ENCODE measurements around the gene RASL10A.
A peak's percentile ranks its signal among the peaks of the same experiment; 100 is the strongest.
"Not testable (repeated sequence)": the region's sequence is repeated elsewhere in the genome, so short reads cannot be mapped to it uniquely, and the experiment has no call there.

The RASL10A gene, protein sequence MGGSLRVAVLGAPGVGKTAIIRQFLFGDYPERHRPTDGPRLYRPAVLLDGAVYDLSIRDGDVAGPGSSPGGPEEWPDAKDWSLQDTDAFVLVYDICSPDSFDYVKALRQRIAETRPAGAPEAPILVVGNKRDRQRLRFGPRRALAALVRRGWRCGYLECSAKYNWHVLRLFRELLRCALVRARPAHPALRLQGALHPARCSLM

DNA sequence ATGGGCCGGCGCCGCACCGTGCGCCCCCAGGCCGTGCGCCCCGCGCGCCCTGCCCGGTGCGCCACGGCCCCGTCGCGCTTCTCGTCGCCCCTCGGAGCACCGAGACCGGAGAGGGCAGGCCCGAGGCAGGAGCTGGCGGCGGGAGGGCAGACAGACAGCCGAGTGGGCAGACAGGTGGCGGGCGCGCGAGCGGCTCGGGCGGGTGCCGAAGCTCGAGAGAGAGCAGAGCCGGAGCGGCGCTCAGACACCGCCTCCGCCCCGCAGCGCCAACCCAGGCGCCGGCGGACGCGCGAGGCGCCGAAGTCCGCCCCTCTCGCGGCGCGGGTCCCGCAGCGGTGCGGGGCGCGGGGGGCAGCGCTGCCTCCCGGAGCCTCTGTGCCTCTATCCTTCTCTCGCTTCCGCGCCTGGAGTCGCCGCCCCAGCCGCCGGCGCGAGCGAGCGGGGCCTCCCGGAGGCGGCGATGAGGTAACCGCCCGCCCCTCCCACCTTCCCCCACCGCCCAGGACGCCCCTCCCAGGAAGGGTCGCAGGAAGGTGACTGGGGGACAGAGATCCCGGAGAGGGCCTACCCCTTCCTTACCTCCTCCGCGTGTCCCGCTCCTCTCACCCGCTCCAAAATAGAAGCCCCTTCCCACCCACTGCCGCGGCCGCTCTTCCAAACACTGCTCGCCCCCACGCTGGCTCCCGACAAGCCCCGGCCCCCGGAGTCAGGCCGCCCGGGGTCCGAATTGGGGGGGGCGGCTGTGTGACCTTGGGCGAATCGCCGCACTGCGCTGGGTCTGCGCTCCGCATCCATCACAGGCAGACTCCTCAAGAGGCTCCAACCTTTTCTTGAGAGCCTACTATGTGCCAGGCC lies at the start of gene RASL10A:
RASL10A (minus strand) TSS at position 412 of the 855 bp plus-strand sequence. CDS start 451 bp downstream, outside the sequence.
- no peak for DNase-seq

DNA sequence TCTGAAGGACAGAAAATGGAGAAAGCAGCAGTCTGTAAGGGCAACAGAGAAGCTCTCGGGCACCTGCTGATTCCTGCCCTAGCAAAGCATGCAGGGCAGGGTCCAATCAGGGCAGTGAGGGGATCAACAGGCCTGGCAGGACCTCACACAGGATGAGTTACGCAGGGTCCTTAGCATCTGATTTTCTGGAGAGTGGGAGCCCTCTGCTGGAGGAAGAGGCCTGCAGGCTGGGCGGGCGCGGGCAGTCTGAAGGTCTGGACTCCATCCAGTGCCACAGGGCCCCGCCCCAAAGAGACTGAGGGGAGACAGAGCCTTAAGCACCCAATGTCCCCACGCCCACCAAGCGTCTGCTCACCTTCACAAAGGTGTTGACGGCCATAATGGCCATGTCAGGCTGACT lies 44.0 kb upstream of the RASL10A start:
- no peak for DNase-seq

DNA sequence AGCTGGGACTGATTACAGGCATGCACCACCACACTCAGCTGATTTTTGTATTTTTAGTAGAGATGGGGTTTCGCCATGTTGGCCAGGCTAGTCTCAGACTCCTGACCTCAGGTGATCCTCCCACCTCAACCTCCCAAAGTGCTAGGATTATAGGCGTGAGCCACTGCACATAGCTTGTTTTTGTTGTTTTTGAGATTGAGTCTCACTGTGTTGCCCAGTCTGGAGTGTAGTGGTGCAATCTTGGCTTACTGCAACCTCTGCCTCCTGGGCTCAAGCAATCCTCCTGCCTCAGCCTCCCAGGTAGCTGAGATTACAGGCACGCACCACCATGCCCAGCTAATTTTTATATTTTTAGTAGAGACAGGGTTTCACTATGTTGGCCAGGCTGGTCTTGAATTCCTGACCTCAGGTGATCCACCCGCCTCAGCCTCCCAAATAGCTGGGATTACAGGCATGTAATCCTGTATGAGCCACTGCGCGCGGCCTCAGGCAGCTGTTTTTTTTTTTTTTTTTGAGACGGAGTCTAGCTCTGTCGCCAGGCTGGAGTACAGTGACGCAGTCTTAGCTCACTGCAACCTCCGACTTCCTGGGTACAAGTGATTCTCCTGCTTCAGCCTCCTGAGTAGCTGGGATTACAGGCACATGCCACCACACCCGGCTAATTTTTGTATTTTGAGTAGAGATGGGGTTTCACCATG lies 41.8 kb upstream of the RASL10A start:
- not testable (repeated sequence) for DNase-seq

DNA sequence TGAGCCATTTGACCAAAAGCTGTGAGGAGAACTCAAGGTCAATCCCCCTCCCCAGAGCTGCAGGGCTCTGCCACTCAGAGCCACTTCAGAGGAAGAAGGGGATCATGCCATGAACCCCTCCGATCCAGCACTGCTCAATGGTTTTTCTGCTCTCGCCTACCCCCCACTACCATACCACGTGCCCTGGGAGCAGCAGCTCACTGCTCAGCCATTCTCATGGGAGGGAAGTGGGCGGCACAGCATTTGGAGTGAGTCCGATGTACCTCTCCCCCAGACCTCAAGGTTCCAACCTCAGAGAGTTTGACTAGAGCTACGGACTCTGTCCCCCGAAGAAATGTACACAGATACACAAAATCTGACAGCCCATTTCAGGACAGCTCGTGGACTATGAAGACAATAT lies 38.4 kb upstream of the RASL10A start:
- DNase-seq, result no peak

DNA sequence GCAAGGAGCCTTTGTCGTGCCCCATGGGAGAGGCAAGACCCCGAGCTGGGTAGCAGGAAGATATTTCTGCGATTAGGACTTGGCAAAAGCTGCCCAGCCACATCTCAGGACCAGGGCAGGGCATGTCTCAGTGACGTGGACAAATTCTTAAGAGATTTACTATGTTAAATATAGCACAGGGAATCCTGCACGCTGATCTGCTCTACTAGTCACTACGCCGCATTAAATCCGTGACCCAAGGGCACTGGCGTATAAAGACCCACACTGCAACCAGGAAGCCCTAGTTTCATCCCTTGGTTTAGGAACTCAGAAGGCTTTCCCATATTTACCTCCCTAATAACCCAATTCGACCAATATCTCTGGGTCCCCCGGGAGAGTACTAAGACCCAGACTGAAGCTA lies 37.8 kb upstream of the RASL10A start:
- DNase-seq, result no peak

DNA sequence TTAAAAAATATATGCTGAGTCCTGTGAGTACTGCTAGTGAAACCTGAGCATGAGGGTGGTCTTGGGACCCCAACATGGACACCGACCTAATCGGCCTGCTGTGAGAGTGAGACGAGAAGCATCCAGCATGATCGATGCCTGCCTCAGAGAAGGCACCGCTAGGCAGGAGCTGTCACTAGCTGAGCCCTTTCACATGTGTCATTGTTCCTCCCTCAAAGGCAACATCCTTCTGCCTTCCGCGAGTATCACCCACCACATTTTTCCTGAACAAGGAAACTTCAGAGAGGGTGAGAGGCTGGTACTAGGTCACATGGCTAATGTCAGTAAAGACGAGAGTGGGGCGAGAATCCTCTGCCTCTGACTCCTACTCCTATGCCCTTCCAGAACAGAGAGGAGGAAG lies 37.3 kb upstream of the RASL10A start:
- no peak for DNase-seq

DNA sequence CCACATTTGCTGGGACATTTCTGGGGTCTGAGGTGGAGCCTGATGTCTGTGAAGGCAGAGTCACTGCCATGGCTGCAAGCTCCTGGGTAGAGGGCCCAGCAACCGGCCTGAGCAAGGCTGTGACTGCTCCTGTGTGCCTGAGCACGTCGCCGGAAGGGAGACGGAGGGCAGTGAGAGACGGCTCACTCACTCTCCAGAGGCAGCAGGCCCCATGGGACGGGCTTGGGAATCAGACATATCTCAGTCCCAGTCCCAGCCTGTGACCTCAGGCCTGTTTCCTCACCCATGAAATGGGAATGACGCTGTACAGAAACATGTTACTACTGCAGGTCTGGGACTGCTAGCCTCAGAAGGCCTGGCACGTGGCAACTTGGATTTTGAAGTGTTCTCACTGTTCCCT lies 36.4 kb upstream of the RASL10A start:
- no peak for DNase-seq

DNA sequence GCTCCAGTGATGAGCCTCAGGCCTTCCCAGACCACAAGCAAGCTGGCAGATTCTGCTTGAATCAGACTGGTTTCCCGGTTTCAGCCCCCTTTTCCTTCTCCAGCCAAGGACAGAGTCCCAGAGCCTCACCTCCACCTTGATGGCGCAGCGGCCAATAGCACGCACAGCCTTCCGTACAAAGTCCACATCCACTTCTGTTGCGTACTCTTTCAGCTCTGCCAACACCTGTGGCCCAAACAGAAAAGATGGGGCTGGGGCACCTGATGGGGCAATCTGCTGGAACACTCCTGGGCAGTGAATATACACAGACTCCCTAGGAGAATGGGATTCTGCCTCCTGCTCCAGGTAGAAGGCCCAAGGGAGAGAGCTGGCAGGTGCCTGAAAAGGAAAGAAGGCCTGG lies 35.5 kb upstream of the RASL10A start:
- DNase-seq, result no peak

DNA sequence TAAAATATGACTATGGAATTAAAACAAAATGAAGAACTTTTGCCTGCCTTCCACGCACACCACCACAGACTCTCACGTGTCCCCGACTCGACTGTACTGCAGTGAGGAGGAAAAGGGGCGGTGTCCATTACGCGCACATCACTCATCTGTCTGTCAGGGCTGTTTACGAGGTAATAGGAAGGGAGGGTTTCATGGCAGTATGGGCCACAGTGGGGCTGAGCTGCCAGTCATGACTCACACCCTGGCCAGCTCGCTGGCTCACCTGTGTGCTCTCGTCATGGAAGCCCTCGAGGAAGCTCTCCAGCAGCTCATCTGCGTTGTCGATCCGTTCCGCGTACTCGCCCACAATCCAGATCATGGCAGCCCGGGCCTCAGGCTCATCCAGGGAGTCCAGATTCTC lies 33.5 kb upstream of the RASL10A start:
- DNase-seq, result peak; percentile 73

DNA sequence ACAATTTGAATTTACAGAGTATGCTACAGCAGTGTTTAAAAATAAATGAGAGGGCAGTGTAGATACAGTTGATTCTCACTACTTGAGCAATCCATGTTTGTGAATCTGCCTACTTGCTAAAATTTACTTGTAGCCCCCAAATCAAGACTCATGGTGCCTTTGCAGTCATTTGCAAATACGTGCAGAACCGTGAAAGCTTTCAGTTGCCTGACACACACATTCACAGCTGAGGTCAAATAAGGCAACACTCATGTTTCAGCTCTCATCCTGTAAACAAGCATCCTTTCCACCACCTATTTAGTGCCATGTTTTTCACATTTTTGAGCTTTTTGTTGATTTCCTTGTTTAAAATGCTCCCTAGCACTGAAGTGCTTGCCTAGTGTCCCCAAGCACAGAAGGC lies 32.5 kb upstream of the RASL10A start:
- DNase-seq, result no peak

DNA sequence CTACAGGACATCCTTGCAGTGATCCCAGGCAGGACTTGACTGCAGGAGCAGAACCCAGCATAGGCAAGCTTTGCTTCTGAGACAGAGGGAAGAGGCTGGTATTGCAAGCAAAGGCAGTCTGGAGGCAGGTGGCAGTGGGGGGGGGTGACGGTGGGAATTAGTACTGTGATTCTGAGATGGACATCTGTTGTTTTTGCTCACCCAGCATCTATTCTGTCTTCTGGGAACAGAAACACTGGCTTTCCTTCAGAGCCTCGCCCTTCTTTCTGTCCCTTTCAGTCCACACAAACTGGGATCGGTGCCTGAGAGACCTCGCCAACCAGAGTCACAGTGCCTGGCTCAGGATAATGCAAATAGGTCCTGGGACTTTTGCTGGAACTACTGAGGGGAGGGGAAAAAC lies 31.2 kb upstream of the RASL10A start:
- DNase-seq, result no peak

DNA sequence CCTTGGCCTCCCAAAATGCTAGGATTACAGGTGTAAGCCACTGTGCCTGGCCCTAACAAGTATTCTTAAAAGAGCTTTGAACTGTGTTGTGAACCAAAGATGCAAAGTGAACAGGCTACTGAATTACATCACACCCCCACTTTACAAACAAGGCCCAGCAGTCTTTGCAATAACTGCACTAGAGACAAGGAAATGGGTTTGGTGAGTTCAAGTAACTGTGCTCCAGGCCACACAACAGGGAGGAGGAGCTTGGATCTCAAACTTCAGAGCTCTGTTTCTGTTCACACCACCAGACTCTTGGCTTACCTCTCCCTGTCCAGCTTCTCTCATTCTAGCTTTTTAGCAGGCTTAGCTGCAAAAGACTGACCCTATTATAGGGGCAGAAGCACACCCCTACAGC lies 30.4 kb upstream of the RASL10A start:
- DNase-seq, result no peak

DNA sequence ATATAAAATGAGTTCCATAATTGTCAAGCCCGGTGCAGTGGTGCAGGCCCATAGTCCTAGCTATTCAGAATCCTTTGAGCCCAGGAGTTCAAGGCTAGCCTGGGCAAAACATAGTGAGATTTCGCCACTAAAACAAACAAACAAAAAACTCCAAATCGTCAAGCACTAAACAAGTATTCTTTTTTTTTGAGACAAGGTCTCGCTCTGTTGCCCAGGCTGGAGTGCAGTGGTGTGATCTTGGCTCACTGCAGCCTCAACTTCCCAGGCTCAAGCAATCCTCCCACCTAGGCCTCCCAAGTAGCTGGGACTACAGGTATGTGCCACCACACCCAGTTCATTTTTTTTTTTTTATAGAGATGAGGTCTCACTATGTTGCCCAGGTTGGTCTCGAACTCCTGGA lies 29.4 kb upstream of the RASL10A start:
- not testable (repeated sequence) for DNase-seq

DNA sequence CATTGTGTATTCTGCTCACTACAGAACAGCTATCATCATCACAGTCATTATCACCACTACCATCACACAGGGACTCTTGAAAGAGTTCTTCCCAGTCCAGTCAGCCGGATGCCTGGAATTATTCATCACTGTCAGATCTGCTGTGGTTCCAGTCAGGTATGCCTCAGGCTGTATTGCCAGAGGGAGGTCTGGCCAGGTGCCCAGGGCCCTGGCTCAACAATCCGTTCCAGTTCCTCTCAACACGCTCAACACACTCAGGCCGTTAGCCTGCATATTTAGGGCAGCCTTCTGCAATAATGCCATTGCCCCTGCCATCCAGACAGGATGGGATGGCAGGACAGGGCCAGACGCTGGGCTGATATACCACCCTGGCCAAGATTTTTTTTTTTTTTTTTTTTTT lies 28.6 kb upstream of the RASL10A start:
- DNase-seq, result peak; percentile 82

DNA sequence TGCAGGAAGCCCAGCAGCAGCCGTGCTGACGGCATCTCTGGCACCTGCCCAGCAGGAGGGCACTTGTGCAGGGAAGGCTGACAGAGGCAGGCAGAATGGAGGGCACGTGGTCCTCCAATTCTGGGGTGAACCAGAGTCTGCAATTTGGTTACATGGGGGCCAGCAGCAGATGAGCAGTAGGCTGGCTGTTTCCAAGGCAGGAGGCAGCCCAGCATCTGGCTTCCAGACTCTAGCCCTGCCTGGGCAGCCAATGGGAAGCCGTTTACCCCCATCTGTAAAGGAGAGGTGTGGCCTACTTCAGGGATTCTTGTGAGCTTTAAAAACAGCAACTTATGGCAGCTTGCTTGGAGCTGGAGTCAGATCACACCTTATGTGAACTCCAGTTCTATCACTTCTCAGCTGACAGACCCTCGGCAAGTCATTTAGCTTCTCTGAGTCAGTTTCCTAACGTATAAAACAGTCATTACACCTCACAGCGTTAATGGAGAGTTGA lies 27.9 kb upstream of the RASL10A start:
- DNase-seq, result peak; percentile 77

DNA sequence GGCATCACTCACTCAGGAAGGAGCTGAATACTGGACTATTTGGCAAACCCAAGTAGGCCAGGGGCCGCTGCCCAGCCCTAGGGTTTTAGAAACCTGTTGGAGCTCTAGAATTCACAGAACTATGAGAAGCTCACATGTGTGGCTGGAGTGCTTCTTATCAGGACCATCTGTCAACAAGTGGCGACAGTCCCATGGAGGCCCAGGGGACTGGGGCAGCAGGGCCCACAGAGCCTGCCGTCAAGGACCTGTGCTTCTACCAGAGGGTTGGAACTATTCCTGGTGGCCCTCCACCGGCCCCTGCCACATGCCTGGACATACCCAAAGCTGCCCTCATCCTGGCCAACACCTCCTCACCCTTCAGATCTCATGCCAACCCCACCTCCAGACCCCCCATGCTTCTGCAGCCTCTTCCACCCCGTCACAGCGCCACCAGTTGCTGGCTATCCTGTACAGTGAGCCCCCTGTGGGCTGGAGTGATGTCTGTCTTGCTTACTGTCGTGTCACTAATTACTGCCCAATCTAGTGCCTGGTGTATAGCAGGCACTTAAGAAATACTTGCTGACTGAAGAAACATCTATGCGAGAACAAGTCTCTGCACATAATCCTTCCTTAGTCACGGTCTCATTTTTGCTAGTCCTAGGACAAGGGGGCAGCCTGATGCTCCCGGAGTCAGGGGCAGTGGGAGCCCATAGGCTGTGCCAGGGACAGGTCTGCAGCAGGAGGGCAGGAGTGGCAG lies 27.2 kb upstream of the RASL10A start:
- DNase-seq, result no peak

DNA sequence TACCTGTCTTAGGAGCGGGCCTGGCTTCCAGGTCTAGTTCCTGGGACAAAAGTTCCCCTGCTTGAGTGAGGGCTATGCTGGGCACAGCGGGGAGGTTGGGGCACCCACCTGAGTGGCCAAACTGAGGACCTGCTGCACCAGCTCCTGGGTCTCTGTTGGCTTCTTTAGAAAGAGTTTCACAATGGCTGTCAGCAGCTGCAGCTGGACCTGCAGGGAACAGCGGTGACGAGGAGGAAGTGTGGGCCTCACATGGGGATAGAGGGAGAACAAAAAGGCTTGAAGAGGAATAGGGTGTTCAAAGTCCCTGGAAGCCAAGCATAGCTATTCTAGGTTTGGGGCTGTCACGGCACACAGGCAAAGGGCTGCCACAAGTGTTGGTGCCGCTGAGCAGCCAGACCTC lies 26.7 kb upstream of the RASL10A start:
- no peak for DNase-seq

DNA sequence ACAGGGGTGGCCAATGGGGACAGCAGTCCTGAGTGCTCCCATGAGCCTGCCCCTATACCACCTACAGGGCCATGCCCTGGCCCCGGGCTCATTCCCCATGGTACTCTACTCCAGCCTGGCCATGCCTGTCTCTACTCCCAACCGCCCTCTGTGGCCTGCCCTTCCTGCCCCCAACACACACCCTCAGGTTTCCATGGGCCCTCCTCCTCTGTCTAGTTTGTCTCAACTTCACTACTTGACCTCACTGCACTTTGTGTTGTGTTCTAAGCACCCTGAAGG lies 26.3 kb upstream of the RASL10A start:
- DNase-seq, result no peak

DNA sequence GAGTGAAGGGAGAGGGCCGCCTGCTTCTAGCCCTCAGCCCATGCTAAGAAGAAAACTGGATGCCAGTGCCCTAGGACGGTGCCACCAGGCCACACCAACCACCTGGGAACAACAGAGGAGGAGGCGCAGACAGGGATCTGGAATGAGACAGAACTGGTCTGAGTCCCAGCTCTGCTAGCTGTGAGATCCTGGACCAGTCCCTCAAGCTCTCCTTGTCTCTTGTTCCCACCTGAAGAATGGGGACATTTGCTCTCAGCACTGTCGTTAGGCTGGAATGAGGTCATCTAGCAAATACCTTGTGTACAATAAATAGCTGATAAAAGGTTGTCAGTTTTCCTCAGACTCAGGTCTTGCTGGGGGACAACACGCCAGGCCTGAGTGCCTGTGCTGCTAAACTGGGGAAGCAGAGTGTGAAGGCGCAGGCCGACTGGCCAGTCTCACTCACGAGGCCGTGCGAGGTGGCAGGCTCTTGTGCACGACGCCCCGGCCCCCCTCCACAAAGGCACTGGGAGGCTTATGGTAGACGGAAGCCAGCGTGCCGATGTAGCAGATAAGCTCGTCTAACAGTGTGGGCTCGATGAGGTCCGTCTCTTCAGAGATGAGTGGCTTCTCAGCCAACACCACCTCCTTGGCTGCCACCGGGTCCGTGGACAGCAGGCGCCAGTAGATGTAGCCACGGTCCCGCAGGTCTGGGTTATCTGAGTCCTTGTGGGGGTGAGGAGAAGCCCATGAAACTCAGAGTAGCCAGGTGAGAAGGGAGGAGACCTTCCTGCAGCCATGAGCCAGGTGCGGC lies 25.8 kb upstream of the RASL10A start:
- DNase-seq, result no peak

DNA sequence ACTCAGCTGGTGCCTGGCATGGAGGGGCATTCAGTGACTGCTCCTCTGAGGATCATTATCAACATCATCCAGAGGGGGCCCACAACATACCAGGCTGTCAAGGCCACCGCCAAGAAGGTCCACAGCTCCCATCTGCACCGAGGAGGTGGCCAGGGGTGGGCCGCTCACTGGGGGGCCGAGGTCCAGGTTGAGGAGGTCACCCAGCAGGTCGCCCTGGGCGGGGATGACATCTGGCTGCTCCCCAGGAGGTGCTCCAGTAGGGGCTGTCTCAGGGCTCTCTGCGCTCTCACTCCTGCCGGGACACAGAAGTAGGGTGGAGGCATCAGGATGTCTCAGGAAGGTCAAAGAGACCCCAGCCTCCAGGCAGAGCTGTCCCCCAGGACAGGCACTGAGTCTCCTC lies 25.1 kb upstream of the RASL10A start:
- no peak for DNase-seq

DNA sequence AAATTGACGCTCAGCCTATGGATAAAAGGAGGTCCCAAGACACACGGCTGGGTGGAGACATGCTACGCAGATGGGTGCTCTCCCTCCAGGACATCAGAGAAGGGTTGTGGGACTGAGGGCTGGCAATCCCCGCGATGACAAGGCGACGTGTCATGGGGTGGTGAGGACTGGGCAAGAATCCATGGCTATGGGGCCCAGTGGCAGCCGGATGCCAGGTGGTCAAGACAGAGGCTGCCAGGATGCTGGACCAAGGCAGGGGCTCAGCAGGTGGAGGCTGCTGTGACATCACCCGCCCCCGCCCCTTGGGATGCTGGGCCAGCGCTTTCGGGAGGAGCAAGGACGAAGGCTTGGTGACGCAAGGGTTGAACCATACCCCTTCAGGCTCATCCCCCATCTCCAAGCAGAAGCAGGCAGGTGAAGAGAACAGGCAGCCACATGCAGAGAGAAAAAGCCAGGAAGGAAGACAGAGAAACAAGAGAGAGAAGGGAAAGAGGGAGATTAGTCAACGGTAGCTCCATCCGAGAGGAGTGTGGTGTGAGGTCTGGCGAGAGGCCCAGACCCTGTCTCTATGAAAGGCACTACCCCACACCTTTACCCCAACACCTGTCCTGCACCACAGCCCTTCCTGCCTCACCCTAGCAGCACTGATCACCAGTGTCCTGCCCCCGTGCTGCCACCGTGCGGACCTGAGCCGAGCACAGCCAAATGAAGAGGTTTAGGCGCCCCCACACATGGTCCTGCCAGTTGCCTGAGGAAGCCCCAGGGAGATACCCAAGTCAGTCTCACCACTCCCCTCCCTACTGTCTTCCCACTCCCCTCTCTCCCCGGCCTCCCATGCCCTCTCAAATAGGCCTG lies 24.1 kb upstream of the RASL10A start:
- DNase-seq, result no peak

DNA sequence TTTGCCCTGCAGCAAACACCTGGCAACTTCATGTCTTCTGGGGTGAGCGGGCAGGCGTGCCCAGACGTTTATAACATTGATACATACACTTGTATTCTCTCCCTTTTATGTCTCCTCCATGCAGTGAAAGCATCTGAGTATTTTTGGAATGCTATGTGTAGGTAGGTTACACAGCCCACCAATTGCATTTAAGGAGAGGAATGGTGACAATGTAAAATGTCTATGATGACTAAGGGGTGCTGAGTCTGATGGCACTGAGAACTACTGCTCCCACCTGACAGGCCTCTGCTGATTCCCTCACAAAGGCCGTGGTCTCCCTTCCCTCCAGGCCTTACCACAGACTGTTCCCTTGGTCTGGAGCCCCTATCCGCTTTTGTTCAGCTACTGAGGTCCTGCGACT lies 22.9 kb upstream of the RASL10A start:
- no peak for DNase-seq
